DND-41 (cell line): ENCODE results near the gene RBFOX2.

Source experiments
- EZH2 ChIP-seq: IDR thresholded peaks from 3 replicates; pipeline ENCODE4 v1.6.1; 2012; ENCODE audit warnings: borderline replicate concordance, low read depth, mild to moderate bottlenecking, moderate library complexity, low read length, inconsistent platforms; ENCODE audit not compliant: severe bottlenecking
- TF ChIP-seq, protein P1 (sequence below): IDR thresholded peaks from 2 replicates; pipeline ENCODE4 v1.5.1; 2012; ENCODE audit warnings: borderline replicate concordance, low read length, moderate library complexity, mild to moderate bottlenecking; ENCODE audit not compliant: poor library complexity, severe bottlenecking; ENCODE audit errors: extremely low read depth

DNA sequence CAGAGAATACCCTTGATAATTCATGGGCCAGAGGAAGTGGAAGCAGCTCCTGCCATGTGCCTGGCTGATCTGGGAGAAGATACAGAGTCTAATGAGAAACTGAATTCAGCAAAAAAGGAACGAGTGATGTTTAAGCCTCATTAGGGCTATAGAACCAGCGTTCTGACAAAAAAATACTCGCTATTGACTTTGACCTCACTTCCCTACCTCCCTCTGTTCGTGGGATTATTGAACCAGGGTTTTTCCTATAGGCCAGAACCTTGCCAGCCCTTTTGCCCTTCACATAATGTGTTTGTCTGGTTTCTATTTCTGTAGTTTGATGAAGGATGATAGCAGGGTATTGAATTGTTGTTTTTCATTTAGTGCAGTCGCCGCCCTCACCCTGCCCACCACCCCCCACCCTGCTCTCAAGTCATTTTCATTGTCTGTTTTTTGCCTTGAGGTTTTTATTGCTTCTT lies 7.6 kb upstream of the RBFOX2 start:
- TF ChIP-seq, protein P1, sequence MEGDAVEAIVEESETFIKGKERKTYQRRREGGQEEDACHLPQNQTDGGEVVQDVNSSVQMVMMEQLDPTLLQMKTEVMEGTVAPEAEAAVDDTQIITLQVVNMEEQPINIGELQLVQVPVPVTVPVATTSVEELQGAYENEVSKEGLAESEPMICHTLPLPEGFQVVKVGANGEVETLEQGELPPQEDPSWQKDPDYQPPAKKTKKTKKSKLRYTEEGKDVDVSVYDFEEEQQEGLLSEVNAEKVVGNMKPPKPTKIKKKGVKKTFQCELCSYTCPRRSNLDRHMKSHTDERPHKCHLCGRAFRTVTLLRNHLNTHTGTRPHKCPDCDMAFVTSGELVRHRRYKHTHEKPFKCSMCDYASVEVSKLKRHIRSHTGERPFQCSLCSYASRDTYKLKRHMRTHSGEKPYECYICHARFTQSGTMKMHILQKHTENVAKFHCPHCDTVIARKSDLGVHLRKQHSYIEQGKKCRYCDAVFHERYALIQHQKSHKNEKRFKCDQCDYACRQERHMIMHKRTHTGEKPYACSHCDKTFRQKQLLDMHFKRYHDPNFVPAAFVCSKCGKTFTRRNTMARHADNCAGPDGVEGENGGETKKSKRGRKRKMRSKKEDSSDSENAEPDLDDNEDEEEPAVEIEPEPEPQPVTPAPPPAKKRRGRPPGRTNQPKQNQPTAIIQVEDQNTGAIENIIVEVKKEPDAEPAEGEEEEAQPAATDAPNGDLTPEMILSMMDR = no peak
- no peak for TF ChIP-seq EZH2
